GM20431 (cell line): ENCODE results near the gene ADRM1.

ENCODE experiments used
- in situ Hi-C: fragments of 300-500 bp; cut with MseI, MboI; formaldehyde crosslinking; loops from one replicate; pipeline ENCODE4 v1.15.0; 2020; ENCODE audit warnings: low sequenced_read_pairs; ENCODE audit not compliant: unreplicated experiment

The ADRM1 gene

DNA sequence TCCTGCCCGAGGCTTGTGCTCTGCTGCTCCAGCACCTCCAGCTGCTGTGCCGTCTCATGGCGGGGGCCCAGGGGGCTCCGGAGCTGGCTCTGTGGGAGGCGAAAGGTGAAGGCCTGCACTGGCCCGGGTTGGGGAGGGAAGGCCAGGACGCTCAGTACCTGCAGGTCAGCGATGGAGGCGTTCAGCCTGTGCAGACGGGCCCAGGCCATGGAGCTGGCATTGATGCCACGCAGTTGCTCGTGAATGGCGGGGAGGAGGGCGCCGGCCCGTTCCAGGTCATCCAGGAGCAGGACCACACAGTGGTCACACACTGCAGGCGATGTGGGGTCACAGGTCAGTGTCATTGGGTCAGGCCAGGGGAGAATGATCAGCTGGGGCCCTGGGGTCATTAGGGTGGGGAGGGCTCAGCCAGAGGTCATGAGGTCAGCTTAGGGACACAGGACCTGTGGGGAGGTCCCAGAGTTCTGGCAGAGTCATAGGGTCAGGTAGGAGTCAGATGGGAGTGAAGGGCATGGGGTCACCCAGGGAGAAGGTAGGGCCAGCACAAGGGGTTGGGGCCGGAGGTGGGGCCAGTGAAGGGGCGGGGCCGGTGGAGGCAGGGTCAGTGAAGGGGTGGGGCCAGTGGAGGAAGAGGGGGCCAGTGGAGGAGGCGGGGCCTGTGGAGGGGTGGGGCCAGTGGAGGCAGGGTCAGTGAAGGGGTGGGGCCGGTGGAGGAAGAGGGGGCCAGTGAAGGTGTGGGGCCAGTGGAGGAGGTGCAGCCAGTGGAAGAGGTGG is 18.0 kb downstream of the ADRM1 start:
- in situ Hi-C loops: no loop called here

DNA sequence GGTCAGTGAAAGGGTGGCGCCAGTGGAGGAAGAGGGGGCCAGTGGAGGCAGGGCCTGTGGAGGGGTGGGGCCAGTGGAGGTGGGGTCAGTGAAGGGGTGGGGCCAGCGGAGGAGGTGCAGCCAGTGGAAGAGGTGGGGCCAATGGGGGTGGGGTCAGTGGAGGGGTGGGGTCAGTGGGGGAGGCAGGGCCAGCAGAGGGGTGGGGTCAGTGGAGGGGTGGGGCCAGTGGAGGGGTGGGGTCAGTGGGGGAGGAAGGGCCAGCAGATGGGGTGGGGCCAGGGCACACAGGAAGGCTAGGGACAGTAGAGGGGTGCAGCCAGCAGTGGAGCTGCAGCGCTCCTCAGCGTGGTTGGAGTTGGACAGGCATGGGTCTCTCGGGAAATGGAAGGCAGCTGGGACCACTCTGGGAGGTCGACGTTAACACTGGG is 18.7 kb downstream of the ADRM1 start:
- in situ Hi-C loops: no loop called here

DNA sequence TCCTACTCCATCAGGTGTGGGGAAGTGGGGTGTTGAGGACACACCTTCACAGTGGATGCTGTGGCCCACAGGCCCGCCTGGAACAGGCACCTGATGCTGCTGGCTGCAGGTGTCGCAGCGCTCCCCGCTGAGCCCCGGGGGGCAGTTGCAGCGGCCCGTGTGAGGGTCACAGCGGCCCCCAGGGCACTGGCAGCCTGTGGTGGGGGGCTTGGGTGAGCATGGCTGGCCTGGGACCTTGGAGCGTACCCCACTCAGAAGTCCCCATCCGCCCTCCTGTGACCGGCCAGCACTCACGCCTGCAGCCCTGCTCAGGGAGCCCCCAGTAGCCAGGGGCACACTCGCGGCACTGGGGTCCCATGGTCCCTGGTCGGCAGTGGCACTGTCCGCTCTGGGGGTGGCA is 19.2 kb downstream of the ADRM1 start:
- in situ Hi-C loops: no loop called here

DNA sequence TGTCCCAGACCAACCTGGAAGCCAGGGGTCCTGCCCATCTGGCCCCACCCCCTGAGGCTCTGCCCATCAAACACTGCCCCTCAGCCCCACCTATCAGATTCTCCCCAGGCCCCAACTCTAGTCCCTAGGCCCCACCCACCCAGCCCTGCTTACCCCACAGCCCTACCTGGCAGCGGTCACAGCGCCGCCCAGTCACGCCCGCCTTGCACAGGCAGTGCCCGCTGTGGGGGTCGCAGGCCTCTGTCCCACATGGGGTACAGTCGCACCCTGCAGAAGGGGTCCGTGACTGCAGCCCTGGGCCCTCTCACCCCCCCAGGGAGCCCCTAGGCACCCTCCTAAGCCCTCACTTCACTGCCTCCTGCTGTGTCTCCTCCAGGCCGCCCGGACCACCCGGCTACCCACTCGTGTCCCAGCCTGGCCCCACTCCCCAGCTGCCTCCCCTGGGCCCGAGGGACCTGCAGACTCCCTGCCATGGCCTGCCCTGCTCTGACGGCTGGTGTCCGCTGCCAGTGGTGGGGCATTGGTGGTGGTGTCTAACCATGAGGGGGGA is 19.8 kb downstream of the ADRM1 start:
- in situ Hi-C loops: no loop called here

DNA sequence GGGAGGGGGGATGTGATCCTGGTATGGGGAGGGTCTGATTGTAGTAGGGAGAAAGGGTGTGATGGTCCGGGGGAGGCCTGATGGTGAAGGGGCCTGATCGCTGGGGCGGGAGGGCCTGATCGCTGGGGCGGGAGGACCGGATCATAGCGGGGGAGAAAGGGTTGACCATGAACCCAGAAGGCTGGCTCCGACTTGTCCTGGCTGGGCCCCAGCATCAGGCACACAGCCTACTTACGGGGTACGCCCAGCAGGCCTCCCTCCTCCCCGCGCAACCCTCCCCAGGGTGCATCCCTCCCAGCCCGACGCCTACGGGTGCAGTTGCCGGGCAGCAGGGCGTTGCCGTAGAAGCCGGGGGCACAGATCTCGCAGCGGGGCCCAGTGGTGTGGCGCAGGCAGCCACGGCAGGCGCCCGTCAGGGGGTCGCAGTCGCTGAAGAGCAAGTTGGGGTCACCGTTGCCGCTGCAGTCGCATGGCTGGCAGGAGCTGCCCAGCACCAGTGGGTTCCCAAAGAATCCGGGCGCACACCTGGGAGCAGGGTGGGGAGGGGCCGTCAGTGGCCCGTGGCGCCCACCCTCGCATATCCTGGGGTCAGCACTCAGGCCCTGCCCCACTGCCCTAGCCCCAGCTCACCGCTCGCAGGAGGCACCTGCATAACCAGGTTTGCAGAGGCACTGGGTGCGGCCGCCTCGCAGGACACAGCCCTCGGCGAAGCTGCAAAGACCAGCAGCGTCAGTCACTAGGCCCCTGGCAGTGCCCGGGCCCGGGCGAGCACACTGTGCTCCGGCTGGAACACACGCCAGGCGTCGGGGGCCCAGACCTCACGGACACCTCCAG is 20.6 kb downstream of the ADRM1 start:
- in situ Hi-C loops: no loop called here

DNA sequence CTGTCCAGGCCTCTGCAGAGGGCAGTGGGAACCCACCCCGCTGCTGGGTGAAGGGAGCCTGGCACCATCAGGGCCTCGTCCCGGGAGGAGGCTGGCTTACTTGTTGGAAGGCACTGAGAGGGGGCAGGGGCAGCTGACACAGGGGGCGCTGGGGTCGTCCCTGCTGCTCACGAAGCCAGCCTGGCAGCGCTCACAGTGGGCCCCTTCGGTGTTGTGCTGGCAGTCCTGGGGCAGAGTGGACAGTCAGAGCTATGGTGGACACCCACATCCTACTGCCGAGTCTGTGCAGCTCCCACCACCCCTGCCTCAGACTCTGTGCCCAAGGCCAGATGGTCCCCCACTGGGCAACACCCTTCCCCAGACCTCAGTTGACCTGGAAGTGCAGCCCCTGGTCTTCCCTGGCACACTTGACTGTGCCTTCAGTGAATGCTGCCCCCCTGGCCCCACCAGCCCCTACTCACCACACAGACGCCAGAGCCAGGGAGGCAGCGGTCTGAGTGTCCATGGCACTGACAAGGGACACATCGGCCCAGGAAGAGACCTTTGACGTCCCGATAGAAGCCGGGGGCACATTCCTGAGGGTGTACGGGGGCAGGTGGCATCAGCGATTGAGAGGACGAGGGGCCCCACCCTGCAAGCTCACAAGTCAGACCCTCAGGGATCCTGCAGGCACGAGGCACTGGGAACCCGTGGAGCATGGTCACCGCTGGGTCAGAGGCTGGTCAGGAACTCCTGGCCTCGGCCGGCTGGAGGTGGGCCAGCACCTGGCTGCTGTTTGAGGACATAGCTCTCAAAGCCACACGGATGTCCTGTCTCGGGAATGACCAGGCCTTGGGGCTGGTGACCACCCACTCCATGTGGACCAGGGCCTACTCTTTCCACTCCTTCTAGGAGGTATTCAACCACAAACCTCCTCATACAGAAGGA is 21.4 kb downstream of the ADRM1 start:
- in situ Hi-C loops: no loop called here

DNA sequence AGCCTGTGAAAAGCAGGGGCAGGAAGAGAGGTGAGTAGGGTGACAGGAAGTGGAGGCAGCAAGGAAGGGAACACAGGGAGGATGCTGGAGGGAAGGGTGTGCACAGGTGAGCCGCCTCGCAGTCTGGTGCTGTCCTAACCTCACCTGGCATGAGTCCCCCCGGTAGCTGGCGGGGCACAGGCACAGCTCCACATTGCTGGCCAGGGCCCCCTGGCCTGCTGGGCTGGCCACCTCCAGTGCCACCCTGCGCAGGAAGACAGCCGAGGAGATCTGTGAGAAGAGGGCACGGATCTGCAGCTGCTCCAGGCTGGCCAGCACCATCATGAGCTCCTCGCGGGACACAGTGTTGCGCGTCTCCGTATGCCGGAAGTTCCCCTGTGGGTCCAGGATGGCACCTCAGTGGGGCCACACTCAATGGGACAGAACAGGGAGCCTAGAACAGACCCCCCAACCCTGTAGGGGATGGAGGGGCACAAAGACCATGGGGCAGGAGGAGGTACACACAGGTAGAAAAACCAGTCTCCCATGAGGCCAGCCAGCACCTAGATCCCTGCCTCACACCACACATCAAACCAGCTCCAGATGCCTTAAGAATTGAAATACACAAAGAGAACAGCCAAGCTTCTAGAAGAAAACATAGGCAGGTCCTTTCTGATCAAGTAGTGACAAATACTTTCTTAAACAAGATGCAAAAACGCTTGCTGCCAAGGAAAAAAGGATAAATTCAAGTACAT is 22.5 kb downstream of the ADRM1 start:
- in situ Hi-C loops: no loop called here

DNA sequence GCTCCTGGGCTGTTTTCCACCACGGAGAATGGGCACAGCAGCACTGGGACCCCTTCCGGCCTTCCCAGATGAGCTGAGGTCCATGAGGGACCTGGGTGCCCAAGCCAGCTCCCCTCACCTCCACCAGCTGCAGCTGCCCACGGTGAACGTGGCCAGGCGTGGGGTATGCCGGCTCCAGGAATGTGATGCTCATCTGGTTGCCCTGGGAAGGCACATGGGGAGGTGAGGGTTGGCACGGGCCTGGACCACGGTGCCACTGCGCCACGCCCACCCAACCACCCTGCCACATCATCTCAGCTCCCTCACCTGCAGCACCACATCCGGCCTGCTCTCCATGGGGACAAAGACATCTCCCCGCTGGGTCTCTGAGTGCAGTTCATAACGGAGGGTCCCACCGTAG is 23.8 kb downstream of the ADRM1 start:
- in situ Hi-C loops: no loop called here

DNA sequence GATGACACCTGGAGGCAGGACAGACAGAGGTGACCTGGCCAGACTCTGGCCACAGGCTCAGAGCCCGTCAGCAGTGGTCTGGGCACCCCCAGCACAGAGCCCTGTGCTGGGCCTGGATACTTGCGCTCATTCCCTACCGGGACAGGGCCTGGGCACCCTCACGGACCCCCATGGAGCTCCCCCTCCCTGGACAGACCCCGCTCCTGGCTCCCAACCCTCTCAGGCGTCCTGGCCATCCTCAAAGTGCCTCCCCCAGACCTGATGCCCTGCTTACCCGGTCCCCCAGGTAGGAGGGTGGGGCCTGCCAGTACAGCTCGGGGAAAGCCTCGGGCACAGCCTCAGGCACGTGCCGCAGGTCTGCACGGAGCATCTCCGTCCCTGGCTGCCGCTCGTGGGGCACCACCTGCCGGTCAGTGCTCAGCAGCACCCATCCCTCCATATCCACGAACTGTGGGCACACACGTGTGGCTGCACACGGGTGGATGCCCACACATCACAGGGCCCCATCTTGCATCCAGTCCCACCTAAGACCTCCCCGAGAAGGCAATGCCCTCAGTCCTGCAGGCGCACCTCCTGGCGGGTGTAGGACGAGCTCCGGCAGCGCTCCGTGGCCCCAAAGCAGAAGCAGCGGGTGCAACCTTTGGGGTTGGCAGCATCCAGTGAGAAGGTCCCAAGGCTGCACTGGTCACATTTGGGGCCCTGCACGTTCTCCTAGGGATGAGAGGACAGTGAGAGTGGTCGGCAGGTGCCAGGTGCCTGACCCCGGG is 24.3 kb downstream of the ADRM1 start:
- in situ Hi-C loops: no loop called here

DNA sequence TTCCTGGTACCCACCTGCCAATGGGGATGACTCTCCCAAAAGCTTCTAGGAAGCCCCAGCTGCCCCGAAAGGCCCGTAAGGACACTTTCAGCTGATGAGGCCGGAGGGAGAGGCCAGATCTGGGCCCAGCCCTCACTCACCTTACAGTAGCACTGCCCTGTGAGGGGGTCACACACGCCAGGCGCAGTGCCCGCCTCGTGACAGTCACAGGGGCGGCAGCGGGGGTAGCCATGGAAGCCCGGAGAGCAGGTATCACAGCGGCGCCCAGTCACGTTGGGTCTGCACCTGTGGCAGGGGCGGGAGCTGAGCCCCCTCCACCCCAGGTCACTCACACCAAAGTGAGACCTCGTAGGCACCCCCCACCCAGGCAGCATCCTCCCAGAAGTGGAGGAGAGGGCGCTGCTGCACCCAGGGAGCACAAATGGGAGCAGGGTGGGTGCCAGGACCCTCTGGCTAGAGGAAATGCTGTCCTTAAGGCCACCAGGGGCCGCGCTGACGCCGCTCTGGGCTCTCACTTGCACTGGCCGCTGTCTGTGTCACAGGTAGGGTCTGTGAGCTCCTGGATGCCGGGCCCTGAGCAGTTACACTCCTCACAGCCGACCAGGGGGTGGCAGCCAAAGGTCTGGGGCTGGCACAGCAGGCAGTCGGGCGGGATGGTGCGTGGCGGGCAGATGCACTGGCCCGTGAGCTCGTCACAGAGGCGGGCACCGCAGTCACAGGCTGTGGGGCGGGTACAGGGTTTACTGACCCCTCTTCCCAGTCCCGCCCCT is 25.1 kb downstream of the ADRM1 start:
- in situ Hi-C loops: no loop called here

DNA sequence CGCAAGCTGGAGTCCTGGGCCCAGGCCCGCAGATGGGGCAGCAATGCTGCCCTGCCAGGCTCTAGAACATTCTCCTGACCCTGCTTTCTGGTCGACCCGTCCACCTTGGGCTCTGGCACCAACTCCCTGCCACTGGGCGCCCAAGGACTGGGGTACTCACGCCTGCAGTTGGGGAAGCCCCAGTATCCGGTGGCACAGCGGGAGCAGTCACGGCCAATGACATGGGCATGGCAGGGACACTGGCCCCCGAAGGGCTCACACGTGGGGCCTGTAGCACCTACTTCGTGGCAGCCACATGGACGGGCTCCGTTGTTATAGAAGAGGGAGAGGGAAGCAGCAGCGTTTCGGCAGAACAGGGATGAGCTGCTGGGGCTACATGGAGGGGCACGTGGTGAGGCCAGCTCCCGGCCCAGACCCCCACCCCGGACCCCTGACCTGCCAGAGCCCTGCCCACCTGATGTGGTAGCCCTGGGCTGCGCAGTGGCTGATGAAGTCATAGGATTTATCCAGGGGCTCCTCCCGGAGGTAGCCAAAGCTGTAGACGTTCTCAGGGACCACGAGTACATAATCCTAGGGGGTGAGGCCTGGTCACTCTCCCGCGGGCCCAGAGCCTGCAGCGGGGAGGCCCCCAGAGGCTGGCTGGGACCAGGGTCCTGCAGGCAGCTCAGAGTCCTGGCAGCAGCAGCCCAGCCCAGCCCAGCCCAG is 26.0 kb downstream of the ADRM1 start:
- in situ Hi-C loops: no loop called here

DNA sequence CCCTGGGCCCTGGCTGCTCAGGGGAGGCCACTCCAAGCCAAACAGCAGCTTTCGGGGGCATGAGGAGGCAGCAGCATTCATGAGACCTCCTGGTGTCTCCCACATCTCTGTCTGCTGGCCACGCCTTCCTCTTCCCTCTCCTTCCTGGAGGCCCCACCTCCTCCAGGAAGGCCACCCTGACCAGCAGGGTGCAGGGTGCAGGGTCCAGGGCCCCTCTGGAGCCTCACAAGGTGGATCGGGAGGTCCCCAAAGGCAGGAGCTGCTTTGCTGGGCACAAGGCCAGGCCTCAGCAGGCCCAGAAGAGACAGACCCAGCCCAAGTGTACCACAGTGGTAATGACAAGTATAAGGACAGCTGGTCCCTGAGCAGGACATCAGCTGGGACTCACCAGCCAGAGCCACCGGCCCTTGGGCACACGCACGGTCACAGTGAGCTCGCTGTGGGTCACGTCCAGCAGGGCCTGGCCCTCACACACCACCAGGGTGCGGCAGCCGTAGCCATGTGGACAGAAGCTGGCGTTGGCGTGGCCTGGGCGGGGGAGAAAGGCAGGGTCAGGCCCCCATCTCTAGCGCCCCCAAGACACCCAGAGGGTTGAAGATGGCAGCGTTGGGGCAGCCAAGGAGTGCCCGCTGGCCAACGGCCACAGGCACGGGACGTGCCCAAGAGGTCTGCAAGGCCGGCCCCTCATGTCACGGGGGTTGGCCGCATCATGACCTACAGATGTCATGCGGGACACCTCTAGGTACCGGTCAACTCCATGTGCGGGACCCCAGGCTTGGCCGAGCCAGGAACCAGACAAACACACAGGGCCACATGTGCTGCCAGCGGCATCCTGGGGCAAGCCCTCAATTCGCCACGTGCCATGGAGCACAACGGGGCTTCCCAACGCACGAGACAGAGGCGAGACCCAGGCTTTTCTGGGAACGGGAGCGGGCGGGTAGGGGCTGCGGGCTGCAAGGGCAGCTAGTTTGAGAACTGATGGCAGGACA is 26.9 kb downstream of the ADRM1 start:
- in situ Hi-C loops: no loop called here

DNA sequence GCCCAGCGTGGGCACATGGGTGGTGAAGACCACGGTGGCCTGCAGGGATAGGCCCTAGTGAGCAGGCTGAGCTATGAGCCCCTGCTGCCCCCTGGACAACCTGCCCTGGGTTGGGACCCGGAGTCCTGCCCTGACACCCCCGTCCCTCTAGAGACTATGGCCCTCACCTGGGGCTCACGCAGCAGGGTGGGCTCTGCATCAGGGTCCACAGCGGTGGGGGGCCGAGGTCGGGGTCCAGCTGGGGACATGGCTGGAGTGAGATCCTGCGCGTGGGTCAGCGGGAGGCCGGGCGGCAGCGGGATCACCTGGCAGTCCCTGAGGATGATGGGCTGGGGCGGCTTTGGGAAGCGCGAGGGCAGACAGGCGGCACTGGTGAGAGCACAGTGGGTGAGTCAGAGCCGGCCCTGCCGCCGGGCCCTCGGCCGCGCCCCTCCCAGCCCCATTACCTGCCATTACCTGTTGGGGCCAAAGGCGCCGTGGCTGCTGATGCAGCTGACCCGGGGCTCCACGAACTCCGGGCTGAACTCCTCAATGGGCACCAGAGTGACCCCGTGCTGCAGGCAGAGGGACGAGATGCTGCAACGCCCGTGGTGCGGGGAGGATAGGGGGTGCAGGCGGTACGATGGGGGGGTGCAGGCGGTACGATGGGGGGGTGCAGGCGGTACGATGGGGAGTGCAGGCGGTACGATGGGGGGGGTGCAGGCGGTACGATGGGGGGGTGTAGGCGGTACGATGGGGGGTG is 27.9 kb downstream of the ADRM1 start:
- in situ Hi-C loops: no loop called here

DNA sequence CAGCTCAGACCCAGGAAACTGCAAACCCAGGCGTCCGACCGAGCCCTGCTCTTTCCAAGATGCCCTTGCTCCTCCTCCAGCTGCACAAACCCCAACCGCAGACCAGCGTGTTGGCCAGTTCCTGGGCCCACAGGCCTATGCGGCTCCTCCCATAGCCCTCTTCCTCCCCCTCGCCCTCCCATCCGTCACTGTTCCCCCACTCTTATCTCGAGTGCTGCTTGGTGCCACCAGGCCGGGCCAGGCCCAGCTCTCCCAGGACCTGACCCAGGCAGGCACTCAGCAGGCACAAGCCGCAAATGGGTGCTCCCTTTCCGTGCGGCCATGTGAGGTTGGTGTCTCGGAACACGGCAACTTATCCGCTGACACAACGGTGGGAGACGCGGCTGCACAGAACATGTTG is 28.6 kb downstream of the ADRM1 start:
- in situ Hi-C loops: no loop called here

DNA sequence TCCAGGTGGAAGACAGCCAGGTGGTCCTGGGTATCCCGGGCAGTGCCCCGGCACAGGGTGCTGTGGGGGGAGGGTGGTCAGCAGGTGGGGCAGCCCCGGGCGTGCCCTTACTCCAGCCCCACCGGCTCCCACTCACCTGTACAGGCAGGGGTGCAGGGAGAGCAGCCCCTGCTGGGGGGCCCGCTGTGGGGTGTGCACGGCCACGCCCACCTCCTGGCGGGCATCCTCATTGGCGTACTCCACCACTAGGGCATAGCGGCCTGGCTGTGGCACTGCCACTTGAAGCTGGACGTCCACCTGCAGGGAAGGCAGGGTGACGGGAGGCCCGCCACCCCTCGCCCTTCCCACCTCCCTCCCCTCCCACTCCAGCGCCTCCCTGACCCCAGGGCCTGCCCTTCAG is 29.6 kb downstream of the ADRM1 start:
- in situ Hi-C loops: no loop called here
